ENCODE results near the gene KLRC2. TPM values are rescaled to one million over a fixed set of nuclear protein-coding genes. Genes with fewer than 3 reads are reported as not detected.

KLRC2 gene
- total RNA-seq, 1 experiment from 2014 or later, result not detected

DNA sequence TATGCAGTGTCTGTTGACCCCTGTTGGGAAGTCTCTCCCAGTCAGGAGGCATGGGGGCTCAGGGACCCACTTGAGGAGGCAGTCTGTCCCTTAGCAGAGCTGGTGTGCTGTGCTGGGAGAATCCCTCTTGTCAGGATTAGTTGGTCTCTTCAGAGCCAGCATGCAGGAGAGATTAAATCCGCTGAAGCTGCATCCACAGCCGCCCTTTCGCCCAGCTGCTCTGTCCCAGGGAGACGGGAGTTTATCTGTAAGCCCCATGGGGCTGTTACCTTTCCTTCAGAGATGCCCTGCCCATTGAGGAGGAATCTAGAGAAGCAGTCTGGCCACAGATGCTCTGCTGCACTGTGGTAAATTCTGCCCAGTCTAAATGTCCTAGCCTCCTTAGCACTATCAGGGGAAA lies 30.5 kb upstream of the KLRC2 start:
- no peak for DNase-seq
- Mint-ChIP-seq H3K4me3 (ENCODE audit: unreplicated experiment) (no peak overlapping the region), H3K27me3 (ENCODE audit: insufficient read depth, unreplicated experiment) (peaks cover 23% of the 10 kb centered on the region), H3K36me3 (ENCODE audit: insufficient read depth, unreplicated experiment) (no peaks in the 10 kb centered on the region), H3K4me1 (ENCODE audit: low read depth, unreplicated experiment) (no peaks in the 10 kb centered on the region), H3K27ac (ENCODE audit: unreplicated experiment) (no peak overlapping the region), H3K9me3 (ENCODE audit: unreplicated experiment) (no peaks in the 10 kb centered on the region)
- no peaks in the 10 kb centered on the region for H3K27me3 ChIP-seq (replicated peaks; ENCODE audit: control insufficient read depth, insufficient read depth, low read length)
- TF ChIP-seq, protein P1, sequence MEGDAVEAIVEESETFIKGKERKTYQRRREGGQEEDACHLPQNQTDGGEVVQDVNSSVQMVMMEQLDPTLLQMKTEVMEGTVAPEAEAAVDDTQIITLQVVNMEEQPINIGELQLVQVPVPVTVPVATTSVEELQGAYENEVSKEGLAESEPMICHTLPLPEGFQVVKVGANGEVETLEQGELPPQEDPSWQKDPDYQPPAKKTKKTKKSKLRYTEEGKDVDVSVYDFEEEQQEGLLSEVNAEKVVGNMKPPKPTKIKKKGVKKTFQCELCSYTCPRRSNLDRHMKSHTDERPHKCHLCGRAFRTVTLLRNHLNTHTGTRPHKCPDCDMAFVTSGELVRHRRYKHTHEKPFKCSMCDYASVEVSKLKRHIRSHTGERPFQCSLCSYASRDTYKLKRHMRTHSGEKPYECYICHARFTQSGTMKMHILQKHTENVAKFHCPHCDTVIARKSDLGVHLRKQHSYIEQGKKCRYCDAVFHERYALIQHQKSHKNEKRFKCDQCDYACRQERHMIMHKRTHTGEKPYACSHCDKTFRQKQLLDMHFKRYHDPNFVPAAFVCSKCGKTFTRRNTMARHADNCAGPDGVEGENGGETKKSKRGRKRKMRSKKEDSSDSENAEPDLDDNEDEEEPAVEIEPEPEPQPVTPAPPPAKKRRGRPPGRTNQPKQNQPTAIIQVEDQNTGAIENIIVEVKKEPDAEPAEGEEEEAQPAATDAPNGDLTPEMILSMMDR (IDR thresholded peaks at IDR 0.05; ENCODE audit: insufficient read depth in 1 of 2, low read depth in 1 of 2, low read length in 1 of 2, severe bottlenecking in 1 of 2, unreplicated experiment in 1 of 2), result no peak
- peaks cover 7% of the 10 kb centered on the region for H3K9me3 ChIP-seq
- H3K36me3 ChIP-seq (ENCODE audit: control insufficient read depth, insufficient read depth, low read length), result no peaks in the 10 kb centered on the region
- H3K4me3 ChIP-seq (ENCODE audit: low read depth, low read length), result no peak overlapping the region
- ChIA-PET CTCF (no interaction called here), POLR2A (no interaction called here)
- BruUV-seq (replicated peaks), result no TSS peak
- H3K4me1 ChIP-seq, result no peaks in the 10 kb centered on the region
- intact Hi-C loops (cut with micrococcal nuclease; ENCODE audit: unreplicated experiment), result no loop called here

DNA sequence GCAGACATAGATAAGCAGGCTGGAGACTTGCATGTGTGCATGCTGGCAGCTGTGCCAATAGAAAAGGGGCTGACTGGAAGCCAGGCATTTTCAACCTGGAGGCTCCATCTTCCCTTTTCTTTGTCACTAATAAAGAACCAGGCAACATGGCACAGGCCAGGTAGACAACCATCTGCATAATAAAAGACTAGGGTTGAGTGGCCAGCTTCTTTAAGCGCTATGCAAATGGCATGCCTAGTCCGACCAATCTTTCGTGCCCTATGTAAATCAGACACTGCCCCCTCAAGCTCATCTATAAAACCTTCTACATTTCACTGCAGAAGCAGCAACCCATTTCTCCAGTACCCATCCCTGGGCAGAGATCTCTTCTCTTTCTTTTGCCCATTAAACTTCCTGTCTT lies 21.9 kb upstream of the KLRC2 start:
- Histone ChIP-seq H3K4me3 (ENCODE audit: low read depth, low read length) (no peak overlapping the region), H3K36me3 (ENCODE audit: control insufficient read depth, insufficient read depth, low read length) (no peaks in the 10 kb centered on the region), H3K4me1 (no peaks in the 10 kb centered on the region), H3K27me3 (replicated peaks; ENCODE audit: control insufficient read depth, insufficient read depth, low read length) (no peaks in the 10 kb centered on the region), H3K9me3 (peaks cover 27% of the 10 kb centered on the region)
- Mint-ChIP-seq H3K27me3 (ENCODE audit: insufficient read depth, unreplicated experiment) (no peaks in the 10 kb centered on the region), H3K27ac (ENCODE audit: unreplicated experiment) (no peak overlapping the region), H3K9me3 (ENCODE audit: unreplicated experiment) (peaks cover 36% of the 10 kb centered on the region), H3K4me3 (ENCODE audit: unreplicated experiment) (no peak overlapping the region), H3K36me3 (ENCODE audit: insufficient read depth, unreplicated experiment) (no peaks in the 10 kb centered on the region), H3K4me1 (ENCODE audit: low read depth, unreplicated experiment) (no peaks in the 10 kb centered on the region)
- POLR2A ChIA-PET, result no interaction called here
- intact Hi-C loops (cut with micrococcal nuclease; ENCODE audit: unreplicated experiment), result no loop called here
- TF ChIP-seq, protein P1 (IDR thresholded peaks at IDR 0.05; ENCODE audit: insufficient read depth in 1 of 2, low read depth in 1 of 2, low read length in 1 of 2, severe bottlenecking in 1 of 2, unreplicated experiment in 1 of 2), result no peak
- CTCF ChIA-PET, result no interaction called here
- BruUV-seq (replicated peaks), result no TSS peak
- no peak for DNase-seq

DNA sequence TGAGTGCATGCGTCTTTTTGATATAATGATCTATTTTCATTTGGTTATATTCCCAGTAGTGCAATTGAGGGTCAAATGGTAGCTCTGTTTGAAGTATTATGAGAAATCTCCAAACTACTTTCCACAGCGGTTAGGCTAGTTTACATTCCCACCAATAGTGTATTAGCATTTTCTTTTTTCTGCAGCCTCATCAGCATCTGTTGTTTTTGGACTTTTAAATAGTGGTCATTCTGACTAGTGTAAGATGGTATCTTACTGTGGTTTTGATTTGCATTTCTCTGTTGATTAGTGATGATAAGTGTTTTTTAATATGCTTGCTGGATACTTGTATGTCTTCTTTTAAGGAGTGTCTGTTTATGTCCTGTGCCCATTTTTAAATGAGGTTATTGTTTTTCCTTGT lies 21.0 kb upstream of the KLRC2 start:
- DNase-seq, result no peak
- Histone ChIP-seq H3K9me3 (peaks cover 20% of the 10 kb centered on the region), H3K36me3 (ENCODE audit: control insufficient read depth, insufficient read depth, low read length) (no peaks in the 10 kb centered on the region), H3K4me1 (no peaks in the 10 kb centered on the region), H3K27me3 (replicated peaks; ENCODE audit: control insufficient read depth, insufficient read depth, low read length) (no peaks in the 10 kb centered on the region), H3K4me3 (ENCODE audit: low read depth, low read length) (no peak overlapping the region)
- Mint-ChIP-seq H3K4me3 (ENCODE audit: unreplicated experiment) (no peak overlapping the region), H3K27ac (ENCODE audit: unreplicated experiment) (no peak overlapping the region), H3K4me1 (ENCODE audit: low read depth, unreplicated experiment) (no peaks in the 10 kb centered on the region), H3K27me3 (ENCODE audit: insufficient read depth, unreplicated experiment) (no peaks in the 10 kb centered on the region), H3K9me3 (ENCODE audit: unreplicated experiment) (peaks cover 36% of the 10 kb centered on the region), H3K36me3 (ENCODE audit: insufficient read depth, unreplicated experiment) (no peaks in the 10 kb centered on the region)
- BruUV-seq (replicated peaks), result no TSS peak
- ChIA-PET POLR2A (no interaction called here), CTCF (no interaction called here)
- TF ChIP-seq, protein P1 (IDR thresholded peaks at IDR 0.05; ENCODE audit: insufficient read depth in 1 of 2, low read depth in 1 of 2, low read length in 1 of 2, severe bottlenecking in 1 of 2, unreplicated experiment in 1 of 2), result no peak
- intact Hi-C loops (cut with micrococcal nuclease; ENCODE audit: unreplicated experiment), result no loop called here
